ENCODE measurements around the gene CREBBP.

DNA sequence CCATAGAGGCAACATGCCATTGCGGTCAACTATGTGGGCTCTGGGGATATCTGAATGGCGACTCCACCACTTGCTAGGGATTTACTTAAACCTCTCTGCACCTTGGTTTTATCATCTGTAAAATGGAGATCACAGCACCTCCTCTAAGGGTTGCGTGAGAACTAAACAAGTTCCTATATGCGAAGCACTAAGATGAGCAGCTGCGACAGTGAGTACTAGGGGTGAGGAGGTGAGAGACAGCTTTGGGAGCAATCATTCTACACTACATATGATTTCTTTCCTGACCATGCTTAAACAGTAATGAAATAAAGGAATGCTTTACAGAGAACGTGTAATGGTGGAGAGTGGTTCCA lies 61.4 kb downstream of the CREBBP start:
- no peak for TF ChIP-seq RBFOX2 (IDR thresholded peaks at IDR 0.05; ENCODE audit: low read depth, low read length)
- no peak for TF ChIP-seq ZNF24 (IDR thresholded peaks at IDR 0.05)
- TF ChIP-seq STAG1 (CRISPR knock-in tag; IDR thresholded peaks at IDR 0.05; ENCODE audit: borderline replicate concordance) = no peak
- no peak for TF ChIP-seq POLR2AphosphoS5 (IDR thresholded peaks at IDR 0.05; ENCODE audit: control insufficient read depth, insufficient read depth, low read depth, low read length)
- TF ChIP-seq SETDB1 (IDR thresholded peaks at IDR 0.05; ENCODE audit: low read length) = no peak
- TF ChIP-seq ZNF121 (CRISPR knock-in tag; conservative IDR thresholded peaks at IDR 0.05) = no peak
- TF ChIP-seq ZNF589 (CRISPR knock-in tag; IDR thresholded peaks at IDR 0.05; ENCODE audit: low read depth) = no peak
- TF ChIP-seq YY1 (IDR thresholded peaks at IDR 0.05; ENCODE audit: borderline replicate concordance in 1 of 3, control insufficient read depth in 1 of 3, extremely low read depth in 1 of 3, insufficient read depth in 3 of 3, insufficient read length in 1 of 3, insufficient replicate concordance in 2 of 3, low read depth in 1 of 3, low read length in 2 of 3) = no peak
- TF ChIP-seq RAD51 (IDR thresholded peaks at IDR 0.05; ENCODE audit: borderline replicate concordance, low read depth) = no peak
- TF ChIP-seq CBFB (CRISPR knock-in tag; IDR thresholded peaks at IDR 0.05) = no peak
- TF ChIP-seq RAD21 (CRISPR knock-in tag; conservative IDR thresholded peaks at IDR 0.05 in 1 of 2, IDR thresholded peaks at IDR 0.05 in 1 of 2) = no peak
- TF ChIP-seq, protein P1, sequence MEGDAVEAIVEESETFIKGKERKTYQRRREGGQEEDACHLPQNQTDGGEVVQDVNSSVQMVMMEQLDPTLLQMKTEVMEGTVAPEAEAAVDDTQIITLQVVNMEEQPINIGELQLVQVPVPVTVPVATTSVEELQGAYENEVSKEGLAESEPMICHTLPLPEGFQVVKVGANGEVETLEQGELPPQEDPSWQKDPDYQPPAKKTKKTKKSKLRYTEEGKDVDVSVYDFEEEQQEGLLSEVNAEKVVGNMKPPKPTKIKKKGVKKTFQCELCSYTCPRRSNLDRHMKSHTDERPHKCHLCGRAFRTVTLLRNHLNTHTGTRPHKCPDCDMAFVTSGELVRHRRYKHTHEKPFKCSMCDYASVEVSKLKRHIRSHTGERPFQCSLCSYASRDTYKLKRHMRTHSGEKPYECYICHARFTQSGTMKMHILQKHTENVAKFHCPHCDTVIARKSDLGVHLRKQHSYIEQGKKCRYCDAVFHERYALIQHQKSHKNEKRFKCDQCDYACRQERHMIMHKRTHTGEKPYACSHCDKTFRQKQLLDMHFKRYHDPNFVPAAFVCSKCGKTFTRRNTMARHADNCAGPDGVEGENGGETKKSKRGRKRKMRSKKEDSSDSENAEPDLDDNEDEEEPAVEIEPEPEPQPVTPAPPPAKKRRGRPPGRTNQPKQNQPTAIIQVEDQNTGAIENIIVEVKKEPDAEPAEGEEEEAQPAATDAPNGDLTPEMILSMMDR (IDR thresholded peaks at IDR 0.05 in 2 of 3, conservative IDR thresholded peaks at IDR 0.05 in 1 of 3; ENCODE audit: insufficient read depth in 2 of 3, low read depth in 1 of 3, low read length in 3 of 3) = no peak
- TF ChIP-seq ZNF445 (CRISPR knock-in tag; IDR thresholded peaks at IDR 0.05; ENCODE audit: low read depth) = no peak

All from K562 (cell line).